ENCODE measurements around the gene MYOT. TPM values are rescaled to one million over a fixed set of nuclear protein-coding genes. Genes with fewer than 3 reads are reported as not detected.
A peak's percentile ranks its signal among the peaks of the same experiment; 100 is the strongest.

The MYOT gene
- total and polyA plus RNA-seq, 10 of the 15 experiments (the other 5 are each of a cell fraction or from before 2014, with no cell fraction given), result 0.15 to 1.5 (median 0.53) TPM; not detected in 5

DNA sequence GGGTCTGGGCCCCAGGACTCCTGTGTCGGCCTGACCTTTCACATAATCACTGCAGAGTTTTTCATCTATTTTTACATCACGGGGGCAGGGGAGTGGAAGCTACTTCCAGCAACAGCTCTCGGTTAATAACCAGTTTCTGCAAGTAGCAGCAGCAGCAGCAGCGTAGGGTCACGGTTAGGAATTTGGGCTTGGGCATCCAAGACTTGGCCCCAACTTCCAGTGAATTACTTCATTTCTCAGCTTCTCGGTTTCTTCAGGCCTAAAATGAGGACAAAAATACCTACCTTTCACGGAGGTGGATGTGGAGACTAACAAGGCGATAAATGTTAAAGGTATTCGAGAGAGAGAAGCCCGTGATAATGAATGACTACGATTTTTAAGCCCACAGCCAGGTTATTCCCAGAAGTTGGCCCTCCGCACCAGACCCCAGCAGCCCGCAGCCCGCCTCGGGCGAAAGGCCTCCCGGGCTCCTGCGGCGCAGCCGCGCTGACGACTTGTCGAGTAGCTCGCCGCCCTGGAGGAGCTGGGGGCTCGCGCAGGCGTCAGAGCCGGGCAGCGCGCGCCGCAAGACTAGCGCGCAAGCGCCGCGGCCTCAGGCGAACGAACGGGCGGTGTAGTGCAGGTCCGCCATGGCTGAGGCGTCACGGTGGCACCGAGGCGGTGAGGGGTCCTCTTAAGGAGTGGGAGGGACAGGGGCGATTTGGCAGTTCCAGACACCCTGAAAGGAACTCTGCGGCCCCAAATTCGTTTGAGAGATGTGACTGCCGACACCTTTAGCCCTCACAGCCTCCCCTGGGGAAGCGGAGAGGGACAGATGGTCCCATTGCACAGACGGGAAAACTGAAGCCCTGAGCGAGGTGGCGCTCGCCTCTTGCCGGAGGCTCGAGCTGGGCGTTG, 21.5 kb downstream of the MYOT start, which contains the start of gene PKD2L2:
TSS of gene PKD2L2 (plus strand) at position 595 of the 897 bp plus-strand sequence. CDS start at position 630, 35 bp downstream.
- WGBS (ENCODE audit: insufficient coverage, insufficient replicate concordance, low lambda C conversion rate, missing lambda C conversion rate), result 1% methylated on average over 59 of the region's 59 CpGs
- no peaks in the 10 kb centered on the region for H3K9me3 ChIP-seq (replicated peaks; ENCODE audit: control insufficient read depth, insufficient read depth, low read length)
- BruUV-seq (replicated peaks), result TSS peak; percentile 91
- in situ Hi-C loops (cut with MboI), result no loop called here
- ATAC-seq (peak; percentile 99), DNase-seq (ENCODE audit: low read depth, low spot score) (peak; percentile 75), FAIRE-seq (no peak)
- no peaks in the 10 kb centered on the region for H4K20me1 ChIP-seq (ENCODE audit: control insufficient read depth, insufficient read depth)
- RAD21 ChIA-PET (ENCODE audit: unreplicated experiment), result interaction anchor here (0.6 to 5.5 kb wide), 24 partner anchors 9 to 1415 kb away, joined by 3 to 47 read pairs (median 6); partner anchors contain the start of gene FAM13B
- no peaks in the 10 kb centered on the region for H3K4me1 ChIP-seq (ENCODE audit: control insufficient read depth, insufficient read depth, low read length)
- CTCF ChIA-PET, result interaction anchor here (0.6 to 5.6 kb wide), 26 partner anchors 8 to 464 kb away, joined by 3 to 85 read pairs (median 6); partner anchors contain the start of genes FAM13B, KDM3B and KIF20A
- POLR2A ChIA-PET, result interaction anchor here (0.5 to 4.9 kb wide), 26 partner anchors 9 to 443 kb away, joined by 3 to 26 read pairs (median 4); partner anchors contain the start of gene HNRNPA0
- SMC1A ChIA-PET (ENCODE audit: uncharacterized antibody, unreplicated experiment), result interaction anchor here (0.6 to 5.4 kb wide), 30 partner anchors 9 to 223 kb away, joined by 3 to 46 read pairs (median 6); partner anchors contain the start of gene FAM13B
- H3K4me3 ChIP-seq, result peak within 1 kb of the TSS; percentile 79
- peak within 1 kb of the TSS; percentile 94 for H2AFZ ChIP-seq (ENCODE audit: control insufficient read depth, low read depth, low read length)
- H3K27me3 ChIP-seq (replicated peaks in 1 of 2; ENCODE audit: control insufficient read depth in 2 of 2, insufficient read depth in 2 of 2, low read length in 1 of 2), result no peaks in the 10 kb centered on the region
- intact Hi-C loops (cut with micrococcal nuclease; ENCODE audit: unreplicated experiment), result loop anchor here (1.0 to 5.0 kb wide), 5 partner anchors 32 to 143 kb away; partner anchors contain the start of genes FAM13B and HNRNPA0
- H3K9ac ChIP-seq (ENCODE audit: control insufficient read depth, insufficient read depth, low read length), result peak within 1 kb of the TSS; percentile 75
- H3K79me2 ChIP-seq (ENCODE audit: control insufficient read depth, insufficient read depth, low read length), result peaks cover 15% of the 10 kb centered on the region
- H3K27ac ChIP-seq (ENCODE audit: control insufficient read depth, insufficient read depth), result peak within 1 kb of the TSS; percentile 84
- no peaks in the 10 kb centered on the region for H3K36me3 ChIP-seq (ENCODE audit: control insufficient read depth in 2 of 2, insufficient read depth in 2 of 2, low read length in 1 of 2)
- H3K4me2 ChIP-seq (ENCODE audit: control insufficient read depth, insufficient read depth), result peak within 1 kb of the TSS; percentile 79
- TF ChIP-seq ZBED1 (IDR thresholded peaks at IDR 0.05; ENCODE audit: borderline replicate concordance) (no peak), SMAD5 (IDR thresholded peaks at IDR 0.05; ENCODE audit: low read depth) (peak; percentile 76), E4F1 (IDR thresholded peaks at IDR 0.05; ENCODE audit: borderline replicate concordance, partially characterized antibody) (no peak), GATAD2B (conservative IDR thresholded peaks at IDR 0.05; ENCODE audit: low read depth) (peak; percentile 73; the same call in 1 of the 2 replicates), PAX8 (IDR thresholded peaks at IDR 0.05) (no peak), MYB (IDR thresholded peaks at IDR 0.05; ENCODE audit: borderline replicate concordance, low read depth, low read length) (no peak), CTCF (IDR thresholded peaks at IDR 0.05 in 2 of 3, conservative IDR thresholded peaks at IDR 0.05 in 1 of 3; ENCODE audit: control insufficient read depth in 2 of 3, extremely low read depth in 1 of 3, insufficient read depth in 1 of 3, low read depth in 3 of 3, low read length in 3 of 3) (peak in 2 of 3 experiments; percentile 7 to 12; a peak in 1 of 6 replicates), SIX5 (IDR thresholded peaks at IDR 0.05; ENCODE audit: low read depth, low read length, severe bottlenecking) (no peak), TCF12 (IDR thresholded peaks at IDR 0.05; ENCODE audit: low read depth, low read length) (no peak), PAX5 (IDR thresholded peaks at IDR 0.05; ENCODE audit: borderline replicate concordance, low read depth, low read length) (peak; percentile 41; the same call in 1 of the 2 replicates), NR2F1 (conservative IDR thresholded peaks at IDR 0.05) (peak; percentile 31), ZNF217 (IDR thresholded peaks at IDR 0.05) (peak; percentile 97; the same call in 1 of the 2 replicates), BACH1 (IDR thresholded peaks at IDR 0.05; ENCODE audit: borderline replicate concordance) (peak; percentile 73; the same call in 1 of the 2 replicates), STAT1 (conservative IDR thresholded peaks at IDR 0.05) (peak; percentile 50; the same call in 1 of the 2 replicates)
- TF ChIP-seq, protein P1, sequence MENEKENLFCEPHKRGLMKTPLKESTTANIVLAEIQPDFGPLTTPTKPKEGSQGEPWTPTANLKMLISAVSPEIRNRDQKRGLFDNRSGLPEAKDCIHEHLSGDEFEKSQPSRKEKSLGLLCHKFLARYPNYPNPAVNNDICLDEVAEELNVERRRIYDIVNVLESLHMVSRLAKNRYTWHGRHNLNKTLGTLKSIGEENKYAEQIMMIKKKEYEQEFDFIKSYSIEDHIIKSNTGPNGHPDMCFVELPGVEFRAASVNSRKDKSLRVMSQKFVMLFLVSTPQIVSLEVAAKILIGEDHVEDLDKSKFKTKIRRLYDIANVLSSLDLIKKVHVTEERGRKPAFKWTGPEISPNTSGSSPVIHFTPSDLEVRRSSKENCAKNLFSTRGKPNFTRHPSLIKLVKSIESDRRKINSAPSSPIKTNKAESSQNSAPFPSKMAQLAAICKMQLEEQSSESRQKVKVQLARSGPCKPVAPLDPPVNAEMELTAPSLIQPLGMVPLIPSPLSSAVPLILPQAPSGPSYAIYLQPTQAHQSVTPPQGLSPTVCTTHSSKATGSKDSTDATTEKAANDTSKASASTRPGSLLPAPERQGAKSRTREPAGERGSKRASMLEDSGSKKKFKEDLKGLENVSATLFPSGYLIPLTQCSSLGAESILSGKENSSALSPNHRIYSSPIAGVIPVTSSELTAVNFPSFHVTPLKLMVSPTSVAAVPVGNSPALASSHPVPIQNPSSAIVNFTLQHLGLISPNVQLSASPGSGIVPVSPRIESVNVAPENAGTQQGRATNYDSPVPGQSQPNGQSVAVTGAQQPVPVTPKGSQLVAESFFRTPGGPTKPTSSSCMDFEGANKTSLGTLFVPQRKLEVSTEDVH (IDR thresholded peaks at IDR 0.05; ENCODE audit: low read depth, partially characterized antibody), result no peak
